ENCODE results near the gene CR1. TPM values are rescaled to one million over a fixed set of nuclear protein-coding genes. Genes with fewer than 3 reads are reported as not detected.

Gene CR1
- total and polyA plus RNA-seq, 9 of the 15 experiments (the other 6 are each of a cell fraction or from before 2014, with no cell fraction given) = 0.07 to 0.47 (median 0.18) TPM

GRCh38 chr1:207670997-207671396, 175.0 kb downstream of the CR1 start (continued):
- TF ChIP-seq CREB5 (CRISPR knock-in tag; IDR thresholded peaks at IDR 0.05) (no peak), ZNF146 (CRISPR knock-in tag; IDR thresholded peaks at IDR 0.05; ENCODE audit: unreplicated experiment) (no peak), CHD7 (IDR thresholded peaks at IDR 0.05; ENCODE audit: low read depth, low read length) (no peak), ATF6 (CRISPR knock-in tag; IDR thresholded peaks at IDR 0.05) (no peak), ZNF518B (CRISPR knock-in tag; IDR thresholded peaks at IDR 0.05) (no peak), PTRF (tag; IDR thresholded peaks at IDR 0.05) (no peak), FOXK2 (conservative IDR thresholded peaks at IDR 0.05 in 1 of 2, IDR thresholded peaks at IDR 0.05 in 1 of 2; ENCODE audit: low read depth in 2 of 2) (peak in 1 of 2 experiments; percentile 31; a peak in 1 of 4 replicates), MCM2 (IDR thresholded peaks at IDR 0.05; ENCODE audit: low read depth) (no peak), ZBTB17 (CRISPR knock-in tag; IDR thresholded peaks at IDR 0.05) (0 out of 2 replicates have a peak, but pooled peaks have one; percentile 43), C11orf30 (IDR thresholded peaks at IDR 0.05; ENCODE audit: low read depth) (peak; percentile 94)
